Measurements from ENCODE around the gene DOC2B.

Gene DOC2B

DNA sequence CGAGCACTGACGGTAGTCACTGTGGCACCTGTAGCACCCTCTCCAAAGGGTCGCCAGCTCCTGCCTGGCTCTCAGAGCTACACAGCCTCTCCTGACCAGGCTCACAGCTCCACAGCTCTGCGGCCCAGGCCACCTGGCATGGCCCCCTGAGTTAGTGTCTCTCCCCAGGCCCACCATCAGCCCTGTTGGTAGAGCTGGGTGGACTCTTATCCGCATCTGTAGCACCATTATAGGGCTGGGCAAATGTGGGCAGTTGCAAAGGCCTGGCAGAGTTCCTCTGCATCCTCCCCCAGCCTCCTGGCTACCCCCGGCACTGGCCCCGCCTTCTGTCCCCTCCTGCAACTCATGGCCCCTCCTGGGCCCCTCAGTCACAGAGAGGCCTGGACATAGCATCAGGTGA, 25.9 kb downstream of the DOC2B start:
- no peaks in the 10 kb centered on the region for H3K9me2 ChIP-seq (replicated peaks; ENCODE audit: control insufficient read depth, low read length)
- H3K27ac ChIP-seq (ENCODE audit: low read depth, low read length): no peak overlapping the region
- no peaks in the 10 kb centered on the region for H4K20me1 ChIP-seq (ENCODE audit: control insufficient read depth, insufficient read depth, low read depth, low read length)
- no peak overlapping the region for H3K4me2 ChIP-seq (ENCODE audit: low read length)
- no peaks in the 10 kb centered on the region for H3K9me3 ChIP-seq (ENCODE audit: control insufficient read depth, insufficient read depth, low read length)
- H3K27me3 ChIP-seq (ENCODE audit: control insufficient read depth, low read length): no peaks in the 10 kb centered on the region
- no peak for TF ChIP-seq EZH2phosphoT487 (IDR thresholded peaks at IDR 0.05; ENCODE audit: borderline replicate concordance, low read length)
- TF ChIP-seq, protein P1, sequence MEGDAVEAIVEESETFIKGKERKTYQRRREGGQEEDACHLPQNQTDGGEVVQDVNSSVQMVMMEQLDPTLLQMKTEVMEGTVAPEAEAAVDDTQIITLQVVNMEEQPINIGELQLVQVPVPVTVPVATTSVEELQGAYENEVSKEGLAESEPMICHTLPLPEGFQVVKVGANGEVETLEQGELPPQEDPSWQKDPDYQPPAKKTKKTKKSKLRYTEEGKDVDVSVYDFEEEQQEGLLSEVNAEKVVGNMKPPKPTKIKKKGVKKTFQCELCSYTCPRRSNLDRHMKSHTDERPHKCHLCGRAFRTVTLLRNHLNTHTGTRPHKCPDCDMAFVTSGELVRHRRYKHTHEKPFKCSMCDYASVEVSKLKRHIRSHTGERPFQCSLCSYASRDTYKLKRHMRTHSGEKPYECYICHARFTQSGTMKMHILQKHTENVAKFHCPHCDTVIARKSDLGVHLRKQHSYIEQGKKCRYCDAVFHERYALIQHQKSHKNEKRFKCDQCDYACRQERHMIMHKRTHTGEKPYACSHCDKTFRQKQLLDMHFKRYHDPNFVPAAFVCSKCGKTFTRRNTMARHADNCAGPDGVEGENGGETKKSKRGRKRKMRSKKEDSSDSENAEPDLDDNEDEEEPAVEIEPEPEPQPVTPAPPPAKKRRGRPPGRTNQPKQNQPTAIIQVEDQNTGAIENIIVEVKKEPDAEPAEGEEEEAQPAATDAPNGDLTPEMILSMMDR (IDR thresholded peaks at IDR 0.05; ENCODE audit: low read depth, low read length, poor library complexity, severe bottlenecking): no peak
- H3F3A ChIP-seq (ENCODE audit: control insufficient read depth, insufficient read depth): no peaks in the 10 kb centered on the region
- no peaks in the 10 kb centered on the region for H3K36me3 ChIP-seq (ENCODE audit: control insufficient read depth, low read length)
- no peaks in the 10 kb centered on the region for H3K79me2 ChIP-seq (ENCODE audit: control insufficient read depth, low read length)
- H3K4me3 ChIP-seq (ENCODE audit: low read length): no peak overlapping the region
- no peaks in the 10 kb centered on the region for H3K4me1 ChIP-seq (ENCODE audit: control insufficient read depth, low read length)

DNA sequence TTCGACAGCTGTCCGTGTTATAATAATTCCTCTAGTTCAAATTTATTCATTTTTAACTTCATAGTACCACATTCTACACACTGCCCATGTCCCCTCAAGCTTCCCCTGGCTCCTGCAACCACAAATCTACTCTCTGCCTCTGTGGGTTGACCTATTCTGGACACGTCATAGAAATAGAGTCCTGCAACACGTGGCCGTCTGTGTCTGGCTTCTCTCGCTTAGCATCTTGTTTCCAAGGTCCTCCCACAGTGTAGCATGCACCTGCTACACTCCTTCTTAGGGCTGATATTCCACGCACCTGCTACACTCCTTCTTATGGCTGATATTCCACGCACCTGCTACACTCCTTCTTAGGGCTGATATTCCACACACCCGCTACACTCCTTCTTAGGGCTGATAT, 27.6 kb downstream of the DOC2B start:
- Histone ChIP-seq H3K36me3 (ENCODE audit: control insufficient read depth, low read length) (no peaks in the 10 kb centered on the region), H3K27ac (ENCODE audit: low read depth, low read length) (no peak overlapping the region), H3F3A (ENCODE audit: control insufficient read depth, insufficient read depth) (no peaks in the 10 kb centered on the region), H3K4me1 (ENCODE audit: control insufficient read depth, low read length) (no peaks in the 10 kb centered on the region), H3K9me2 (replicated peaks; ENCODE audit: control insufficient read depth, low read length) (no peaks in the 10 kb centered on the region), H3K9me3 (ENCODE audit: control insufficient read depth, insufficient read depth, low read length) (no peaks in the 10 kb centered on the region), H3K27me3 (ENCODE audit: control insufficient read depth, low read length) (no peaks in the 10 kb centered on the region), H3K4me2 (ENCODE audit: low read length) (no peak overlapping the region), H4K20me1 (ENCODE audit: control insufficient read depth, insufficient read depth, low read depth, low read length) (no peaks in the 10 kb centered on the region), H3K4me3 (ENCODE audit: low read length) (no peak overlapping the region), H3K79me2 (ENCODE audit: control insufficient read depth, low read length) (no peaks in the 10 kb centered on the region)
- TF ChIP-seq EZH2phosphoT487 (IDR thresholded peaks at IDR 0.05; ENCODE audit: borderline replicate concordance, low read length): no peak
- TF ChIP-seq, protein P1 (IDR thresholded peaks at IDR 0.05; ENCODE audit: low read depth, low read length, poor library complexity, severe bottlenecking): no peak

DNA sequence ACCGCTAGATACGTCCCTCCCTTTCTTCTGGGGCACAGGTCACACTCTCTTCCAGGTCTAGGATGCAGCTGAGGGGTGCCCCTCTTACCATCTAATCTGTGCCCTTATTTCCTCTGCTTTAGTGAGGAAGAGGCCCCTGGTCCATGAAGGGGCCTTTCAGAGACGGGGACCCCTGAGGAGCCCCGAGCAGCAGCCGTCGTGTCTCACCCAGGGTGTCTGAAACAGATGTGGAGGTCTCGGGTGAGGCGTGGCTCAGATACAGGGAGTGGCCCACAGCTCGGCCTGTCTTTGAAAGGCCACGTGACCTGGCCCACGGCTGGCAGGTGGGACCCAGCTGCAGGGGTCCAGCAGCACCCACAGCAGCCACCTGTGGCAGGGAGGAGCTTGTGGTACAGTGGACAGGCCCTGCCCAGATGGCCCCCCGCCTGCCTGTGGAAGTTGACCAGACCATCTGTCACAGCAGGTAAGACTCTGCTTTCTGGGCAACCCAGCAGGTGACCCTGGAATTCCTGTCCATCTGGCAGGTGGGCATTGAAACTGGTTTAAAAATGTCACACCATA, 28.5 kb downstream of the DOC2B start:
- Histone ChIP-seq H3K4me1 (ENCODE audit: control insufficient read depth, low read length) (no peaks in the 10 kb centered on the region), H3K27me3 (ENCODE audit: control insufficient read depth, low read length) (no peaks in the 10 kb centered on the region), H3K4me2 (ENCODE audit: low read length) (no peak overlapping the region), H3K9me2 (replicated peaks; ENCODE audit: control insufficient read depth, low read length) (no peaks in the 10 kb centered on the region), H3K79me2 (ENCODE audit: control insufficient read depth, low read length) (no peaks in the 10 kb centered on the region), H3K27ac (ENCODE audit: low read depth, low read length) (no peak overlapping the region), H3K9me3 (ENCODE audit: control insufficient read depth, insufficient read depth, low read length) (no peaks in the 10 kb centered on the region), H3K4me3 (ENCODE audit: low read length) (no peak overlapping the region), H3F3A (ENCODE audit: control insufficient read depth, insufficient read depth) (no peaks in the 10 kb centered on the region), H4K20me1 (ENCODE audit: control insufficient read depth, insufficient read depth, low read depth, low read length) (no peaks in the 10 kb centered on the region), H3K36me3 (ENCODE audit: control insufficient read depth, low read length) (no peaks in the 10 kb centered on the region)
- TF ChIP-seq, protein P1 (IDR thresholded peaks at IDR 0.05; ENCODE audit: low read depth, low read length, poor library complexity, severe bottlenecking): no peak
- no peak for TF ChIP-seq EZH2phosphoT487 (IDR thresholded peaks at IDR 0.05; ENCODE audit: borderline replicate concordance, low read length)

Measured in DOHH2 (cell line).